GM18498 (cell line): Measurements from ENCODE around the gene DDX39A.
A peak's percentile ranks its signal among the peaks of the same experiment; 100 is the strongest.
"Not testable (repeated sequence)": the region's sequence is repeated elsewhere in the genome, so short reads cannot be mapped to it uniquely, and the experiment has no call there.

Experiments
- ATAC-seq: cut with Tn5 transposase; IDR thresholded peaks from one replicate; pipeline ENCODE4 v1.9.1; 2021; ENCODE audit warnings: mild to moderate bottlenecking, moderate library complexity; ENCODE audit not compliant: unreplicated experiment

Gene DDX39A

GRCh38 chr19:14409146-14410023 lies 9.8 kb downstream of the DDX39A start:
- ATAC-seq: no peak

DNA sequence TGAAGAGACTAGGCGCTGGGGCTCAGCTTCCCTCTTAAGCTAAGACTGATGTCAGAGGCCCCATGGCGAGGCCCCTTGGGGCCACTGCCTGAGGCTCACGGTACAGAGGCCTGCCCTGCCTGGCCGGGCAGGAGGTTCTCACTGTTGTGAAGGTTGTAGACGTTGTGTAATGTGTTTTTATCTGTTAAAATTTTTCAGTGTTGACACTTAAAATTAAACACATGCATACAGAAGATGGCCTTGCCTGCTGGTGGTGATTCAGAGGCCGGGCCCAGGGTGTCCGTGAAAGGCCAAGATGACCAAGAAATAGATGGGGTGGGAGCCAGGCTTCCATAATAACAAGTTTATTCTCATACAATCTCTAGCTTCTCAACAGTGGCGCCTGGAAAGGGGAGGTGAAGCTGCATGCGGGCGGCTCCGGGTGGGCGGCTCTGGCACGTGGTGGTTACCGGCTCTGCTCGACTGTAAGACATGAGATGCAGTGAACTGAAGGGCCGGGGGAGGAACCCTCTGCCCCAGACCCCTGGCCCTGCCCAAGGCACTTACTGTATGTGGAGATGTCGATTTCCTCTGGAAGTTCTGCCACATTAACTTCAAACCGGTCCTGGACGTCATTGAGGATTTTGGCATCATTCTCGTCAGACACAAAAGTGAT lies 10.5 kb downstream of the DDX39A start:
- no peak for ATAC-seq

DNA sequence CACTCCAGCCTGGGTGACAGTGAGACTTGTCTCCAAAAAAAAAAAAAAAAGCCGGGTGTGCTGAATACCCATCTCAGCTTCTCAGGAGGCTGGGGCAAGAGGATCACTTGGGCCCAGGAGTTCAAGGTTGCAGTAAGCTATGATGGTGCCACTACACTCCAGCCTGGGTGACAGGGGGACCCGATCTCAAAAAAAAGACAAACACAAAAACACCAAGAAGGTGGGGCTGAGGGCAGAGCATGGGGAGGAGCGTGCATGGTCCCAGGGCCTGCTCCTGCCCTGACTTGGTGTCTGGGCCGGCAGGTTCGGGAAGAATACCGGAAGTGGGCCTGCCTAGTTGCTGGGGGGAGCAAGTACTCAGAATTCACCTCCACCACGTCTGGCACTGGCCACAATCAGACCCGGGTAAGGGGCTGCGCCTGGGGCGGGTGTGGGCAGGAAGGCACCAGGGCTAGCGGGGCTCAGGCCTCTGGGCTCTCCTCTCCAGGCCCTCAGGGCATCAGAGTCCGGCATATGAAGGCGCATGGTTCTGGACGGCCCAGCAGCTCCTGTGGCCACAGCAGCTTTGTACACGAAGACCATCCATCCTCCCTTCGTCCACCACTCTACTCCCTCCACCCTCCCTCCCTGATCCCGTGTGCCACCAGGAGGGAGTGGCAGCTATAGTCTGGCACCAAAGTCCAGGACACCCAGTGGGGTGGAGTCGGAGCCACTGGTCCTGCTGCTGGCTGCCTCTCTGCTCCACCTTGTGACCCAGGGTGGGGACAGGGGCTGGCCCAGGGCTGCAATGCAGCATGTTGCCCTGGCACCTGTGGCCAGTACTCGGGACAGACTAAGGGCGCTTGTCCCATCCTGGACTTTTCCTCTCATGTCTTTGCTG lies 11.3 kb downstream of the DDX39A start:
- ATAC-seq: no peak

GRCh38 chr19:14406645-14407401 lies 12.3 kb downstream of the DDX39A start:
- no peak for ATAC-seq

- peak; percentile 71 for ATAC-seq
Observed at GRCh38 chr19:14405758-14406644, 13.1 kb downstream of the DDX39A start.

GRCh38 chr19:14405380-14405757 lies 13.8 kb downstream of the DDX39A start:
- ATAC-seq: no peak

- ATAC-seq: no peak
Observed at GRCh38 chr19:14404312-14404711, 14.8 kb downstream of the DDX39A start.

GRCh38 chr19:14403145-14403930 lies 15.8 kb downstream of the DDX39A start:
- ATAC-seq: not testable (repeated sequence)

DNA sequence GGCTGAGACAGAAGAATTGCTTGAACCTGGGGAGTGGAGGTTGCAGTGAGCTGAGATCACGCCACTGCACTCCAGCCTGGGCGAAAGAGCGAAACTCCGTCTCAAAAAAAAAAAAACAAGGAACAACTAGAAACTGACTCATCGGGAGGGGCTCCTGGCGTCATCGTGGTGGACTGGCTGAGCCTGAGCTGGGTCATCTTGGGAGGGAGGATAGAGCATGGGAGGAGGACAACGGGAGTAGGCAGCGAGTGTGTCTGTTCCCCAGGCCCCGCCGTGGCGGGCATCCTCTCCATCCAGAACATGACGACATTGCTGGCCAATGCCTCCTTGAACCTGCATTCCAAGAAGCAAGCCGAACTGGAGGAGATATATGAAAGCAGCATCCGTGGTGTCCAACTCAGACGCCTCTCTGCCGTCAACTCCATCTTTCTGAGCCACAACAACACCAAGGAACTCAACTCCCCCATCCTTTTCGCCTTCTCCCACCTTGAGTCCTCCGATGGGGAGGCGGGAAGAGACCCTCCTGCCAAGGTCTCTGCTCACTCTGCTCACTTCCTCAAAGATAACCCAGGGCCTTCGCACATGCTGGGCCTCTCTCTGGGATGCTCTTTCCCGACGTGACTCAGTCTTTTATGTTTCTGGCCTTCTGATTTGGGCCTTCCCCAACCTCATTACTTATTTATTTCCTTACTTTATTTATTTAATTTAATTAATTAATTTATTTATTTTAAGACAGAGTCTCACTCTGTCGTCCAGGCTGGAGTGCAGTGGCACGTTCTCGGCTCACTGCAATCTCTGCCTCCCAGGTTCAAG lies 16.6 kb downstream of the DDX39A start:
- no peak for ATAC-seq

DNA sequence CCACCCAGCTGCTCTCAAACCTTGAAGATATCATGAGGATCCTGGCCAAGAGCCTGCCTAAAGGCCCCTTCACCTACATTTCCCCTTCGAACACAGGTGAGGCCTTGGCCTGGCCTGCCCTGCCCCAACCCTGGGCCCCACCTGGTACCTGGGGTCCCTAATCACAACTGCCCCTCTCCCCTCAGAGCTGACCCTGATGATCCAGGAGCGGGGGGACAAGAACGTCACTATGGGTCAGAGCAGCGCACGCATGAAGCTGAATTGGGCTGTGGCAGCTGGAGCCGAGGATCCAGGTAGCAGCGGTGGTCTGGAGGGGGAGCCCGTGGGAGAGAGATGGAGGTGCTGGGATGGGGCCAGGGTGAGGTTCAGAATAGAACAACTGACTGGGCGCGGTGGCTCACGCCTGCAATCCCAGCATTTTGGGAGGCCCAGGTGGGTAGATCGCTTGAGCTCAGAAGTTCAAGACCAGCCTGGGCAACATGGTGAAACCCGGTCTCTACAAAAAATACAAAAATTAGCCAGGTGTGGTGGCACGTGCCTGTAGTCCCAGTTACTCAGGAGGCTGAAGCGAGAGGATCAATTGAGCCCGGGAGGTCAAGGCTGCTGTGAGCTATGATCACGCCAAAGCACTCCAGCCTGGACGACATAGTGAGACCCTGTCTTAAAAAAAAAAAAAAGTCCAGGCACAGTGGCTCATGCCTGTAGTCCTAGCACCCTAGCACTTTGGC lies 17.5 kb downstream of the DDX39A start:
- no peak for ATAC-seq

DNA sequence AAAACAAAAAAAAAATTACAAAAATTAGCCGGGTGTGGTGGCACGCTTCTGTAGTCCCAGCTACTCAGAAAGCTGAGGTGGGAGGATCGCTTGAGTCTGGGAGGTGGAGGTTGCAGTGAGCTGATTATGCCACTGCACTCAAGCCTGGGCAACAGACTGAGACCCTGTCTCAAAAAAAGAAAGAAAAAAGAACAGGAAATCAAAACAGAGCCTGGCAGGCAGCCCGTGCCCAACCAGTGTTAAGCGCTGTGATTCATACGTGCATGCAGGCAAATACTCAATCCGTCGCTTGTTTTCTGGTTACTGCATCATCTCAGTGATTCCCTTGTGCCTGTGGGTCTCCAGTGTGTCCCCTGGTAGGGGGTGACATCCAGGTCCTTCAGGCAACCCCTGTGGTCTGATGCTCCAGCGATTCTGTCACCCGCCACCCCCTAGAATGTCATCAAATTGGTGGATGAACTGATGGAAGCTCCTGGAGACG lies 18.1 kb downstream of the DDX39A start:
- no peak for ATAC-seq

DNA sequence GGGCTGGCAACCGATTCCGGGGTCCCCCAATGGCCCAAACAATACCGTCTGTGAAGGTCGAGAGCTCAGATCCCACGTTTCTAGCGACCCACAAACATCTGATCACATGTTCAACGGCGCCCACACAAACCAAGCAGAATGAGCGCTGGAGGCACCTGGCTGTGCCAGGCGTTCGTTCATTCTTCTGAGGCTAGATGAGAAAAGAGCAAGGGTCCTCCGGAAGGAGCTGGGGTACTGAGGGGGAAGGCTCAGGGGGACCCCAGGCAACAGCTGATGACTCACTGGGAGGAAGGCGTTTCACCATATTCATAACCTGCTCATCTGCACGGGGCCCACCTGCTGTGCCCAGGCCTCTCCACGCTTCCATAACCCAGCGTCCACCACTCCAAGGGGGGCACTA lies 22.0 kb downstream of the DDX39A start:
- ATAC-seq: not testable (repeated sequence)

DNA sequence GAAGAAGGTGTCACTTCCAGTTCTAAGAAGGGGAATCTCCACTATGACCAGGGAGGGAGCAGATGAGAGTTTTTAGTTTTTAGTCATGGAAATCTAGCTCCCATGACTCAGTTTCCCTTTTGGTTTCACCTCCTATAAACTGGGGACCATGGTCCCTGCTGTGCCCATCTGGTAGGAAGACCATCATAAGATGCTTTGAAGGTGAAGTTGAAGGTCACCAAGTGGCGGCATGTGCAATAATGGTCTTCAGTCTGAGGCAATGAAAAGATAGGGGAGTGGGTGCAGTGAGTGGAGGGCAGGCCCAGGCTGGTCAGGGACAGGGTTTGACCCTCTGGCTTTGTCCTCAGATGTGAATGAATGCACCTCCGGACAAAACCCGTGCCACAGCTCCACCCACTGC lies 22.4 kb downstream of the DDX39A start:
- not testable (repeated sequence) for ATAC-seq

GRCh38 chr19:14395710-14396336 lies 23.3 kb downstream of the DDX39A start:
- no peak for ATAC-seq

DNA sequence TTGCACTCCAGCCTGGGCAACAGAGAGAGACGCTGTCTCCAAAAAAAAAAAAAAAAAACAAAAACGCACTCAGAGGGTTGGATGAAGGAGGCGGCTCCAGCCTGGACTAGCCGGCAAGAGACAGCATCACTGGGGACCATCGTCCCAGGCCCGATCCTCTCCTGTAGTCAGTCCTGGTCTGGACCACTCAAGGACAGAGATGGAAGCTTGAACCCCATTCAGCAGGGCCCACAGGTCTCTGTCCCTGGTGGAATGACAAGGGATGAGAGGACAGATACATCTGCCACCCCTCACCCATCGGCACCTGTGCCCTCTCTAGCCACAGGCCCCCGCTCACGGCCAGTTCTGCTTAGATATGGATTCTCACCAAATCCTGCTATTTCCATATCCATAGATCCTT lies 23.9 kb downstream of the DDX39A start:
- no peak for ATAC-seq

- ATAC-seq: no peak
Observed at GRCh38 chr19:14394167-14394566, 25.0 kb downstream of the DDX39A start.

GRCh38 chr19:14393329-14393728 lies 25.8 kb downstream of the DDX39A start:
- no peak for ATAC-seq
